PC-3 (cell line): Measurements from ENCODE around the gene TAGLN3.

ENCODE experiments used
- CTCF ChIP-seq: fragments of 300-600 bp; sonication (generic); conservative IDR thresholded peaks from 2 replicates; pipeline ENCODE4 v1.5.1; 2017; ENCODE audit warnings: antibody characterized with exemption, low read depth, mild to moderate bottlenecking, low read length
- EZH2 ChIP-seq: fragments of 300-600 bp; sonication (generic); IDR thresholded peaks from one replicate; pipeline ENCODE4 v1.6.1; 2017; ENCODE audit warnings: antibody characterized with exemption, mild to moderate bottlenecking, low read length; ENCODE audit not compliant: unreplicated experiment

- TF ChIP-seq CTCF (no peak), EZH2 (no peak)
Observed at GRCh38 chr3:112011376-112011940, 12.7 kb downstream of the TAGLN3 start.
